Posterior cingulate gyrus (tissue), 11 donors: Measurements from ENCODE around the gene ERBB4.

ENCODE experiments used
- DNase-seq, 10 donors: peaks; one replicate each; pipeline versions ENCODE4 v3.0.0 to v3.0.0-alpha.2; 2020 to 2021; ENCODE audit warnings: mixed read lengths in 3 of 10
- intact Hi-C: fragments of 100-400 bp; cut with DNase I; formaldehyde crosslinking; loops from one replicate; pipeline ENCODE4 v1.15.1; 2023

The ERBB4 gene

DNA sequence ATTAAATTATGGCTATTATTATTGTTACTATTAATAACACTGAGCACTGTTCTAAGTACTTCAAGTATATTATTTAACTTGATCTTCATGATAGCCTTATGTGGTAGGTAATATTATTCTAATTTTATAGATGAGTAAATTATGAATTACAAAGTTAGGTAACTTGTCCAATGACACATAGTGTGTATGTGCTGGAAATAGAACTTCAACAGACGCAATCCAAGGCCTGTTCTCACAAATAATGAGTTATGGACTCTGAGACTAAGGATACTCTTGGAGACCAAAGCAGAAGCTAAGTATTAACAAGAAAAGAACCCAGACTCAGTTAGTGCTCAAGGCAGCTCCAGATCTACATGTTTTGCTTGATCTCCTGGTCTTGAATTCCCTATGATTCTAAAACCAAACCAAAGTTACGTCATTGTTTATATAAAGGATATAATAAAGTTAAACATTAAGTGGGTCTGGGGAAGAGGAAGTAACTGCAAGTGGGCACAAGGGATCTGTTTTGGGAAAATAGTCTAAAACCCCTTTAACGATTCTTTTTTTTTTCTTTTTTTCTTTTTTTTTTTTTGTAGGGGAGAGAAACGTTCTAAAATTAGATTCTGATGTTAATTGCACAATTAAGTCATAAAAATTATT, 211.3 kb downstream of the ERBB4 start:
- intact Hi-C loops: no loop called here
- DNase-seq: no peak

DNA sequence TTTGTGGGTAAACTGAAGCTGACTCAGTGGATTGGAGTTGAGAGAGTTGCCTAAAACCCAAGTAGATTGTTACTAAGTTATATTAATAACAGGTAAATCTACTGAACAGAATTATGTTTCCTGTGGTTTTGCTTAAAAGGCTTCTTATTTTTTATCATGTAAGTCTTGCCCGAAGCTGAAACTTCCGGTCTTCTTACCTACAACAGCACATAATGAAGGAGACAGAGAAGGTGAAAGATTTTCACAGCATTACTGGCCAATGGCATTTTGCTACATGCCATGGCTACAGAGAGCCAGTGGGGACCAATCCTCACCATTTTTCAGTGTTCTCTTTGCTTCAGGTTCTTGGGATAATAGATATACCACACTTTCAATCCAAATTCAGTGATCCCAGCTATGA, 220.0 kb downstream of the ERBB4 start:
- intact Hi-C loops: no loop called here
- no peak for DNase-seq

DNA sequence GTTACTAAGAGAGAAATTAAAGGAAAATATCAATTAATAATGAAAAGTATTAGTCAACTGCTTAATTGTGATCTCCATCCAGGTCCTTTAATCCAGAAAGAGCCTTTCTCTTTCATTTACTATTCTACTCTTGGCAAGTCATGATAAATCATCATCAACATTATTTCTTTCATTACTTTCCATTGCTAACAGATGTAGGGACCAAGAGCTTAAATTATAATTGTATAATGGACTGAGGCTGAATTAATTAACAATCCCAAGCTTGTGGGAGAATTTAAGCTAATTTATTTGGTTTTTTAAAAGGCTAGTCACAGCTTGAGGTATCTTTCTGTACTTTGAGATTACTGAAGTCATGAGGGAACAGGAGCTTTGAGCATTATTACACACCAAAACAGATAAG, 223.9 kb downstream of the ERBB4 start:
- intact Hi-C loops: no loop called here
- DNase-seq: no peak

DNA sequence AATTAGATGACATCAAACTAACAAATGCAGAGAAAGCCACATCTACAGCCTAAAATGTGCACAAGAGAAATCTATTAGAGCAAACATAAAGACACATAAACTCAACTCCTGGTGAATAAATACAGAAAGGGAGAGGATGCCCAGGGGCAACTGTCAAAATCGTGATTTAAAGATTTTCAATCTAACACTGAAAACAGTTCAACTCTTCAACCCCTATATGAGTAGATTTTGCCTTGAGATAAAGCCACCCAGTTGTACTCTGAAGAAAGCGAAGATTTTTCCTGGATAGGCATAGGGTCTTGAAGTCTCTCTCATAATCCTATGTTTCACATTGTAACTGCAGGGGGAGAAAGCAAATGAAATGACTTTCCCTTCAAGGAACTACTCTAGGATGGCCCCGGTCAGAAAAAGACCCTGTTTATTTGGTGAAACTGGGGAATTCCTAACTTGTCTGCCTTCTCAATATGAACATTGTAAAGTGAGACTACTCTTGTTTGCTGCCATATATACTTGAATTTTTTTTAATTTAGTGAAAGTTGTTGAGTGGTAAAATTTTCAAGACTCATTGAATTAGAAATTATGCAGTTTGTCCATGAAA, 226.7 kb downstream of the ERBB4 start:
- DNase-seq: no peak
- intact Hi-C loops: no loop called here

DNA sequence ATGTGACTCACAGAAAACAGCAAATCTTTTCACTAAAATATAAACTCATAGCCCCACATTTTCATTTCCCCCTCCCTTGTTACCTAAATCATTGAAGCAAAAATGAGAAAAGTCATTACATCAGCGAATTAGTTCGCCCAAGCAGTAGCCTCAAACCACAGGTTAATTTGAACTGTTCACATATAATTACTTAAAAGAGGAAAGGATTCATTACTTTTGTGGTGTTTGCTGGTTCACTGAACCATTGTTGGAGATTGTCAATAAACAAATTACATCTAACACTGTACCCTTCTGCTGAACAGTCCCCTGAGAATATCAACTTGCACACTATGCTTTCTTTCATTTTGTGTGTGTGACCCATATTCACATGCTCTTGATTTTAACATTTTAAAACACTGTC, 238.7 kb downstream of the ERBB4 start:
- no peak for DNase-seq
- intact Hi-C loops: no loop called here

DNA sequence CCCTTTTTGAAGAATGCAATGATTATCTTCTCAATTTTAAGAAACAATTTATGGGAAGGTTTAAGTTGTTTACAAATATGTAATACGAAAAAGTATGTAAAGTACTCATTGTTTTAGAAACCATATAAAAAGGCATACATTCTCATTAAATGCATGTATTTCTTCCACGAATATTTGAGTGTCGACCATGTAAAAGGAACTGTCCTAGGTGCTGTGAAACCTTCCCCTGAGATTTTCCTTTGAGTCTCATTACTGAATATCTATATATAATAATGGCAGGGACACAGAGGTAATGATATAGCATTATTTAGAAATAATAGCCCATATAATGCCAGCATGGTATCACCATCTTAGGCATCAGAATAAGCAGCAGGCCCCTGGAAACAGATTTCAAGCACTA, 239.3 kb downstream of the ERBB4 start:
- intact Hi-C loops: no loop called here
- no peak for DNase-seq

DNA sequence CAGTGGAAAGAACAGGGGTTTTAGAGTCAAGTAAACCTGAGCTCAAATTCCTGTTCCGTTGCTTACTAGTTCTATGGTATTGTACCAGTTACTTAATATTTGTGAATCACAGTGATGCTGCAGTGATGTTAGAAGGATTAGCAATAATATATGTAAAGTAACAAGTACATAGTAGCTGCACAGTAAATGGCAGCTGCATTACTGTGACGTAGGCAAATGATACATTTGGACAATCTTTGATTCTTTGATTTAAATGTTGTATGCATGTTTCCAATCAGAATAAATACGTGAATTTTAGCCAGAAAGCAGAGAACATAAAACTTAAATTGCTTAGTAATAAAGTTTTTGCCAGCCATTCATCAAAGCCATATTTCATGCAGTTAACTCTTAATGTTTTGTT, 243.0 kb downstream of the ERBB4 start:
- DNase-seq: no peak
- intact Hi-C loops: no loop called here

DNA sequence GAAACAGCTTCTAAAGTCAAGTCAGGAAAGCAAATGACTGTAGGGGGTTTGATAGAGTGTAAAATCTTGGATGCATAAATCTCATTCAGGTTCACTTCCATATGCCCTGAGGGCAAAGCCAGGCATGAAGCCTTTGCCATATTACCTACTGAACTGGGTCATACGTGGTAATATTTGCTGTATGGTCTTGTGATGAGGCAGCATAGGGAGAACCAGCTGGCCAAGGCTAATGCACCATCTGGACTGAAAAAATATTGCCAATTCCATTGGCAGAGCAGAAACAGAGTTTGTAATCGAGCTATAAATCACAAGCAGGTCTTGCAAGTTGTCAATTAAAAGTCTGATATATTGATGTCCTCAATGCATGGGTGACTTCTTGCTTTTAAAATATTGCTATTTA, 243.8 kb downstream of the ERBB4 start:
- no peak for DNase-seq
- intact Hi-C loops: no loop called here

DNA sequence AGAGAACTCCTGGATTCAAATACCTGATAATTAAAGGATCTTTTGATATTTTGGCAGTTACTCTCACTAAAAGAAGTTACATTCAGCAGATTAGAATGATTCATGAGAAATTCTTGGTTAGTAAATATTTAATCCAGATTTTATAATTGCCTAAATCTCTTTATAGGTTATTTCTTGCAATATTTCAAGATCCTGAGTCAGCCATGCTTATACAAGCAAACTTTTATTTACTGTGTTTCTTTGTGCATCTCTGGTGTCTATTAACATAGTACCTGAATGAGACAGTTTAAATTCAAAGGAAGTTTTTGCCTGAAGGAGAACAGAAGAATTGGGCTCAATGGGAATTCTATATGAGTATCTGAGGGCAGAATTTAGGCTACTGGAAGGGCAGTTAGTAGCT, 249.3 kb downstream of the ERBB4 start:
- intact Hi-C loops: no loop called here
- no peak for DNase-seq

DNA sequence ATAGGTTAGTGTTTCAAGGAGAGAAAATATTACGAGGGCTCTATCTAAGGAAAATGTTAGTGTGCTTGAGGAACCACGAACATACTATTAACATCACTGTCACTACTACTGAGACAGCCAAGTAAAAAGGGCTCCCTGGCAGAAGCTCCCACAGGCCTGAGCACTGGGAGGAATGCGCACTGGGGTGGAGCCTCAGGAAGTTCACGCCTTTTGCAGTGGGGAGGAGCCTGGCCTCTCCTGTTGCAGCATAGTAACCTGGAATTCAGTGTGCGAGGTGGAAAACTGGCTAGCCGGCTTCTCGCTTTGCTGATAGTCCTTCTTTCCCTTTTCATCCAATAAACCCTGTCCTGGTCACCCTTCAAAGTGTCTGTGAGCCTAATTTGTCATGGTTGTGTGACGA, 250.3 kb downstream of the ERBB4 start:
- peak in 2 of 10 donors; percentile 66 to 69 for DNase-seq
- intact Hi-C loops: no loop called here

DNA sequence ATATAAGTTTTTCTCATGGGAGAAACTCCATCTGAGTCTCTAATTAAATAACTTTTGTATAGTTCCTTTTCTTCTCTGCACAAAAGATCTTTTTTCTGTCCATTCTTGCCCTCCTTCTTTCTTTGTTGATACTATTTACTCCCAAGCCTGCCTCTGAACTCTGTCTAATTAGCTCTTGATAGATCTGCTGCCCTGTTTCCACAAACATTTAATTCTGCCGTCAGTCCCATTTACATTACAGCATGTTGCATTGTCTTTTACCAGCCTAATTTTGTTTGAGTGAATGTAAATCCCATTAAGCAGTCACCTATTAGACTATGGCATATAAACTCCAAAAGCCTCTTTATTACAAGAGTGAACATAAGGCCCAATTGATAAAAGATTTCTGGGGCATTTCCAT, 254.4 kb downstream of the ERBB4 start:
- intact Hi-C loops: no loop called here
- DNase-seq: no peak

DNA sequence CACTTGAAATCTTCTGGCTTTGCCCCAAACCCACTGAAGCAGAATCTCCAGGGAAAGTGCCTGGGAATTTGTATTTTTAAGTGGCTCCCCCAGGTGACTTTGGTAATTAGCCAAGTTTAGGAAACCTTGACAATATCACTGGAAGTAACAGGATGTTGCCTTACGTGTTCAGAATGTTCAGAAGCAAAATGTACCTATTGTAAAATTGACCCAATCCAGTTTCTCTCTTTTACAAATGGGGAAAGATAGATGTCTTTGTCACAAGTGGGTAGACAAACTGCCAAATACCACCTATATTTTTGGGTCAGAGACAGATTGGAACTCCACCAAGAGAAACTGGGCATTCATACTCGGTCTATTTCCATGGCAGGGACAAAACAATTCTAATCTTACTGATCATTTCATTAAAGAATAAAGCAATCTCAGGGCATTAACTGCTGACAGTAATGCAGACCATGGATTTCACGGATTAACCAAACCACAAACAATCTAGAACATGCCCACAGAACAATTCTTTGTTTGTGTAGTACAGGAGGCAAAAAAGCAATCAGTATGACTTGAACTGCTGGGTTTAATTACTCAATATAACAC, 255.8 kb downstream of the ERBB4 start:
- intact Hi-C loops: no loop called here
- DNase-seq: no peak

DNA sequence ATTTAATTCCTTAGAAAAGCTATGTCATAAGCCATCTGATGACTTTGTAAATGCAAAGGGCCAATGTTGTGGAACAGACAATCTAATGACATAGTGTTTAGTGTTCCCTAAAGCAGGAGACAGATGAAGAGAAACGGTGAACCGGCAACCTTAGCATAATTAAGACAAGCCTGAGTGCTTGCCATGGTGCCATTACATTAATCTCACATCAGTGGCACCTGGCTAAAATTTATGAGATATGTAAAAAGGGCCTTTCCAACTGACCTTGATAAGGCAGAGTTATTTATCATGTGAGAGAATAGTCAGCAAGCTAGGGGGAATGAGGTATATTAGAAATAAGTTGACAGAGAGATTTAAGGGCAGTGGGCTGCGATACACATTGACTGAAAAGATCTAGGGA, 261.8 kb downstream of the ERBB4 start:
- DNase-seq: no peak
- intact Hi-C loops: no loop called here

DNA sequence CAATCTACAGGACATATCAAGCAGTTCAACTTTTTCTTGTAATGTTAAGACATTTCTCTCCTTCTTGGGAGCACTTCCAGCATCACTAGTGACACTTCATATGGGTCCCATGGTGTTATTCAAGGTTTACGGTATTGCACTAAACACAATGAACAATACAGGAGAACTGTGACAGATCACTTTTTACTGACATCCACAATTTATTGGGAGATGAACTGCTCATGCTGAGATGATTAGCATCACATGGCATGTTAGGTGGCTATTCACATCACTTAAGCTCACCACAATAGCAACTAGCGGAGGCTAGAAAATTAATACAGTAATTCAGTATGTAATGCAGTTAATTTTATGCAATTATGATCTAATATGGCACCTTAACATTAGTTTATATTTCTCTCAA, 264.4 kb downstream of the ERBB4 start:
- intact Hi-C loops: no loop called here
- DNase-seq: no peak

DNA sequence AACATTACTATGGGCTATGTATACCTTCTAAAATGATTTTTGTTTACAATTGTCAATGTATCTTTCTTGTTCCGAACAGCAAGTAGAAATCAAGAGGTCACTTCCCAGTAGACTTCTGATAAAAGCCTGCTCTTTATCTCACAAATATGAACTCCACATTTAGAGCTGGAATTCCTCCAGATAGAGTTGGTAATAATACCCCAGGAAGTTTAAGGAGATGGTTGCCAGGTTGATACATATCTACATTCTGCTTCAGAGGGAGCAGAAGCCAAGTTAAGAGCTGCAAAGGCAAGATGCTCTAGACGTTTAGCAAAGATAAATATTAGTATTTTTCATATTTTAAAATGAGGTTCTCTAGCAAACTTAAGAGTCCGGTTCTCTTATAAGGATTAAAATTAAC, 267.0 kb downstream of the ERBB4 start:
- DNase-seq: no peak
- intact Hi-C loops: no loop called here

DNA sequence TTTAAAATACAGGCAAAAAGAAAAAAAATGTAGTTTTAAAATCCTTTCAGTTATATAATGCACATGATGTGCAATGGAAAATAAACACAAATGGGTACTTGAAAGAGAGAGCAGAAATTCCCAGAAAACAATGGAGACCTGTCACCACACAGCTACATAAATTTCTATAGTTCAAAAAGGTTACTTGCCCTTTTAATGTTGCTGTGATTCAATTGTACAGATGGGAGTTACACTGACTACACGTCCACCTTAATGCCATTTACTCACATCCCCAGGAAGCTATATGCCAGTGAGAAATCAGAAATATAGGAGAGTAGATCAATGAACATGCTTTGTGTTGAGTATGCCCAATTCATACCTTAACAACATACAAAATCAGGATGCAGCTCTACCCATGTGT, 269.6 kb downstream of the ERBB4 start:
- intact Hi-C loops: no loop called here

DNA sequence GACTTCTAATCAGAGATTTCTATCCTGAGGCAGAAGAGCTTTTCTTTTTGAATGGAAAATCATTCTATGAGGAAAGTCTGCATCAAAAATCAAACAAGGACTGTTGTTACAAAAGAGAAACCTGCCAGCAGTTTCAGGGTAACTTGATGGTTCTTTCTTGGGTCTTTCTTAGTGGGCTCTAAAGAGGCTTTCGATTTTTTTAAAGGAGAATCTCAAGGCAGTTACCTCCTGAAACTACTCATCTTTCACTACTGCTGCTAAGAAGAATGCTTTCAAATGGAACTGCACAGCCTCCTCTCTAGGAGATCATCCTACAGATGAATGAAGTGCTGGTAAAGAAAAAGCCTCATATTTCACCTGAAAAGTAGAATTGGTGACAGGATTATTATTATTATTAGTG, 272.3 kb downstream of the ERBB4 start:
- no peak for DNase-seq
- intact Hi-C loops: no loop called here

More for the DNA sequence above, 269.6 kb downstream of the ERBB4 start:
- no peak for DNase-seq

DNA sequence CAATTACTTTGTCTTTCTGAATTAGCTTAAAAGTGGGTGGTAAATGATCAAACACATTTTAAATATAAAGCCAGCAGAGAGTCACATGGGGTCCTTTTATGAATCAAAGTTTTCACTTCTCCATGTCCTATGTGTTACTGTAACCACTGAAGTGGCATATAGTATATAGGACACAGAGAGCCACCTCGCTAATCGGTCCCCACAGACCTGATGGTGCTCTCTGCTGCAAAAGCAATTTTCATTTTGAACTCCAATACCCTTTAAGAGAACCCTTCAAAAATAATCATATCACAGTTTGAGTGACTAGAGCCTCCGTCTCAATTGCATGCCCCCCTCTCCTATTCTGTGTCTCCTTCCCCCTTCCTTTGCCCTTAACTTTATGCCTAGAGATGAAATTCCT, 272.8 kb downstream of the ERBB4 start:
- no peak for DNase-seq
- intact Hi-C loops: no loop called here

DNA sequence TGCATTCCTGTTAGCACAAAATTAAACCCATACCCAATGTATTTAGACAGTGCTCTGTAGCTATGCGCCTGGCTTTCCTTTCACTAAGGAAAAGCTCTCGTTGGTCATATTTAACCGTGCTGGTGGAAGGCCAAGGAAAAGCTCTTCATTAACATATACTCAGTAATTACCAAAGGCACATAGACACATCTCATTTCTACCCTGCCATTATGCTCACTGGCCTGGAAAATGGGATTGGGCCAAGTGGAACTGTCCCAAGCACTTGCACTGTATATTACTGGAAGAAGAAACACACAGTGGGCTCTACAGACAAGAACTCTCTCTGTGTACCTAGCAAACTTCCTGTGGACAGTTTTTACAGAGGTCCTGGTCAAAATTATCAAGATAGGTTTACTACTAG, 274.4 kb downstream of the ERBB4 start:
- DNase-seq: no peak
- intact Hi-C loops: no loop called here

DNA sequence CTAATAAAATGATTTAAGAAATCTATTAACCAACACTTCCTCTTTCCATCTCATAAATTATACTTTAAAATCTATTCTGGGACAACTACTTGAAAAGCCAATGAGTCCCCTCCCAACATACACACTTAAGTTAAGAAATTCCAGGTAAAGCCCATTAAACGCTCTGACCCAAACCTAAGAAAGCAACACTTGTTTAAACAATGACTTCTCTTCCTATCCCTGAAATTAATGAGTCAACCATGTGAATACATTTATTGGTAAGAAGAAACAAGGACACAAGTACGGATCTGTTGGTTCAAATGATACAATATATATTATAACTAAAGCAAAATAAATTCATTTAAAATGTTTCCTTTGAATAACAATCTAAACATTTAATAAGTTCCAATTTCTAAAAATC, 279.4 kb downstream of the ERBB4 start:
- intact Hi-C loops: no loop called here

DNA sequence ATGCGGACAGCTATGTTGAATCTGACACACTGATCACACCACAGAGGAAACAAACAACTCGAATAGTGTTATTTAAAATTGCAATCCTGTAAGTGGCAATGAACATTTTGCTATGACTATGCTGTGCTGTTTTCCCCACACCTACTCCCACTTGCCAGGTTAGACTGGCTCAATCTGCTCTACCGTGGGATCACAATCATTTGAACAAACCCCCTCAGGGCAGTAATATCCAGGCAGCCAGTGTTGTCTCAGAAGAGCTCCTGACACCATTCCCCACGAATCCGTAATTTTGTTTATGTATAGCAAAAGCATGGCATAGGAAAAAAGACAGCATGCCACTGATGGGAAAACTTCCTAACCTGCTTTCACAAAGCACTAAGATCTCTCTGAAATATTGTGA, 284.3 kb downstream of the ERBB4 start:
- no peak for DNase-seq
- intact Hi-C loops: no loop called here

More for the DNA sequence above, 279.4 kb downstream of the ERBB4 start:
- no peak for DNase-seq

DNA sequence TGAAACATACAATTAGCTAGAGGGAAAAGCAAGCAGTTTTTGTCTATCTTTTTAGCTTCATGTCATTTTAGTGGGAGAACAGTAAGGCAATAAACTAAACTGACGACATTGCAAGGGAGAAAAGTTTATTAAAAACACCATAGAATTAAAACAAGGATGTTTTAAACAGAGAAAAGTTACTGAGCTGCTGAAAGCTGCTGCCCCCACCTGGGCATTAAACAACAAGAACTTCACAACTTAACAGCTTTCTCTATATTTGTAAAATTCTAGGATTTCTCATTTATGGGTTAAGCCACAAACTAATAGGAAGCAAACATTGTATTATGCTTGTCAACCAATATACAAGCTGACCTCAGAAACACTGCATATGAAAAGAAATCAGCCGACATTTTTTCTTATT, 289.2 kb downstream of the ERBB4 start:
- intact Hi-C loops: no loop called here
- no peak for DNase-seq

DNA sequence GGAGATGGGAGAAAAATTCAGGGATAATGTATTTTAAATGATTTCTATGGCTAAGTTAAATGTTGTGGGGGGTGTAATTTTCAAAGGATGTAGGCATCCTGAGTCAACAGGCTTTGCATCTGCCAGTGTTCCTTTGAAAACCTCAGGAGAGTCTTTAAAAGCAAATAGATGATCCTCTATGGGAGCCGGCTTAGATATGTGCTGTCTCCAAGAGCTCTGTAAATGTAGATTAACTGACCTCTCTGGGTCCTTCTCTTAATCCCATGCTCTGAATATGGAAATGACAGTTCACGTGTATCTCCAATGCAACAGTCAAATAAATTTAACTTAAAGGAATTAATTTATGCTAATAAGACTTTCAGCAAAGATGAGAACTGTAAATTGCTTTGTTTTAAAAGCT, 292.7 kb downstream of the ERBB4 start:
- intact Hi-C loops: no loop called here
- DNase-seq: no peak
